ENCODE measurements around the gene KMT2A.

KMT2A gene

GRCh38 chr11:118484405-118484804 lies 48.1 kb downstream of the KMT2A start:
- TF ChIP-seq EP300 (IDR thresholded peaks at IDR 0.05; ENCODE audit: borderline replicate concordance), result no peak
- no peak for TF ChIP-seq TAF1 (IDR thresholded peaks at IDR 0.05; ENCODE audit: low read depth)
- TF ChIP-seq EGR1 (IDR thresholded peaks at IDR 0.05), result no peak
- no peak for TF ChIP-seq TCF12 (IDR thresholded peaks at IDR 0.05; ENCODE audit: low read depth)
- TF ChIP-seq NFIC (IDR thresholded peaks at IDR 0.05), result no peak

- TF ChIP-seq EP300 (IDR thresholded peaks at IDR 0.05; ENCODE audit: borderline replicate concordance) (no peak), CREB1 (IDR thresholded peaks at IDR 0.05; ENCODE audit: low read depth) (no peak), YY1 (IDR thresholded peaks at IDR 0.05; ENCODE audit: low read depth) (no peak), NFIC (IDR thresholded peaks at IDR 0.05) (no peak), REST (IDR thresholded peaks at IDR 0.05; ENCODE audit: low read depth) (no peak), EGR1 (IDR thresholded peaks at IDR 0.05) (no peak), USF1 (IDR thresholded peaks at IDR 0.05) (no peak), FOXM1 (IDR thresholded peaks at IDR 0.05; ENCODE audit: borderline replicate concordance, low read depth) (no peak), TCF12 (IDR thresholded peaks at IDR 0.05; ENCODE audit: low read depth) (no peak), CEBPB (IDR thresholded peaks at IDR 0.05) (no peak), TEAD4 (IDR thresholded peaks at IDR 0.05) (no peak), RAD21 (IDR thresholded peaks at IDR 0.05; ENCODE audit: low read depth) (no peak)
These were observed 49.0 kb downstream of the KMT2A start for GRCh38 chr11:118485273-118485672.

GRCh38 chr11:118488480-118489109 lies 52.3 kb downstream of the KMT2A start:
- TF ChIP-seq TEAD4 (IDR thresholded peaks at IDR 0.05) (no peak), RAD21 (IDR thresholded peaks at IDR 0.05; ENCODE audit: low read depth) (peak; percentile 80)

GRCh38 chr11:118491041-118491440 lies 54.7 kb downstream of the KMT2A start:
- TF ChIP-seq CREB1 (IDR thresholded peaks at IDR 0.05; ENCODE audit: low read depth), result no peak

- TF ChIP-seq NFIC (IDR thresholded peaks at IDR 0.05), result no peak
- TF ChIP-seq REST (IDR thresholded peaks at IDR 0.05; ENCODE audit: low read depth), result no peak
- no peak for TF ChIP-seq YY1 (IDR thresholded peaks at IDR 0.05; ENCODE audit: low read depth)
- TF ChIP-seq RAD21 (IDR thresholded peaks at IDR 0.05; ENCODE audit: low read depth), result no peak
- TF ChIP-seq ZBTB7A (IDR thresholded peaks at IDR 0.05; ENCODE audit: low read depth), result no peak
- no peak for TF ChIP-seq TCF12 (IDR thresholded peaks at IDR 0.05; ENCODE audit: low read depth)
- no peak for TF ChIP-seq CEBPB (IDR thresholded peaks at IDR 0.05)
- no peak for TF ChIP-seq EP300 (IDR thresholded peaks at IDR 0.05; ENCODE audit: borderline replicate concordance)
- TF ChIP-seq TEAD4 (IDR thresholded peaks at IDR 0.05), result no peak
- no peak for TF ChIP-seq TAF1 (IDR thresholded peaks at IDR 0.05; ENCODE audit: low read depth)
- no peak for TF ChIP-seq EGR1 (IDR thresholded peaks at IDR 0.05)
- TF ChIP-seq USF1 (IDR thresholded peaks at IDR 0.05), result no peak
- TF ChIP-seq CREB1 (IDR thresholded peaks at IDR 0.05; ENCODE audit: low read depth), result no peak
These were observed 61.5 kb downstream of the KMT2A start for GRCh38 chr11:118497831-118498230.

GRCh38 chr11:118503216-118503615 lies 66.9 kb downstream of the KMT2A start:
- no peak for TF ChIP-seq MAX (IDR thresholded peaks at IDR 0.05)
- no peak for TF ChIP-seq CEBPB (IDR thresholded peaks at IDR 0.05)
- no peak for TF ChIP-seq CREB1 (IDR thresholded peaks at IDR 0.05; ENCODE audit: low read depth)
- no peak for TF ChIP-seq ZBTB7A (IDR thresholded peaks at IDR 0.05; ENCODE audit: low read depth)
- no peak for TF ChIP-seq TEAD4 (IDR thresholded peaks at IDR 0.05)
- TF ChIP-seq YY1 (IDR thresholded peaks at IDR 0.05; ENCODE audit: low read depth), result no peak

GRCh38 chr11:118511601-118512000 lies 75.3 kb downstream of the KMT2A start:
- TF ChIP-seq USF1 (IDR thresholded peaks at IDR 0.05), result no peak
- TF ChIP-seq MAX (IDR thresholded peaks at IDR 0.05), result no peak
- TF ChIP-seq ZBTB7A (IDR thresholded peaks at IDR 0.05; ENCODE audit: low read depth), result no peak
- TF ChIP-seq FOXM1 (IDR thresholded peaks at IDR 0.05; ENCODE audit: borderline replicate concordance, low read depth), result no peak
- TF ChIP-seq YY1 (IDR thresholded peaks at IDR 0.05; ENCODE audit: low read depth), result no peak
- no peak for TF ChIP-seq EP300 (IDR thresholded peaks at IDR 0.05; ENCODE audit: borderline replicate concordance)
- no peak for TF ChIP-seq REST (IDR thresholded peaks at IDR 0.05; ENCODE audit: low read depth)
- TF ChIP-seq CREB1 (IDR thresholded peaks at IDR 0.05; ENCODE audit: low read depth), result no peak
- no peak for TF ChIP-seq EGR1 (IDR thresholded peaks at IDR 0.05)
- TF ChIP-seq TCF12 (IDR thresholded peaks at IDR 0.05; ENCODE audit: low read depth), result no peak
- TF ChIP-seq NFIC (IDR thresholded peaks at IDR 0.05), result no peak
- TF ChIP-seq CEBPB (IDR thresholded peaks at IDR 0.05), result no peak
- no peak for TF ChIP-seq TAF1 (IDR thresholded peaks at IDR 0.05; ENCODE audit: low read depth)
- no peak for TF ChIP-seq RAD21 (IDR thresholded peaks at IDR 0.05; ENCODE audit: low read depth)
- TF ChIP-seq TEAD4 (IDR thresholded peaks at IDR 0.05), result no peak

All from Ishikawa (cell line).